Activated CD8-positive, alpha-beta memory T cell treated with anti-CD3 and anti-CD28 coated beads for 36 hours (primary cell): ENCODE results near the gene PAM16. TPM values are rescaled to one million over a fixed set of nuclear protein-coding genes. Genes with fewer than 3 reads are reported as not detected.
"Not testable (repeated sequence)": the region's sequence is repeated elsewhere in the genome, so short reads cannot be mapped to it uniquely, and the experiment has no call there.

Experiments
- CTCF ChIA-PET: fragments of 350-600 bp; sonication (Branson Sonifier 250); formaldehyde crosslinking; loops from one replicate; lab custom pipeline; 2021; ENCODE audit warnings: antibody characterized with exemption; lab: Charles Lee
- POLR2A ChIA-PET: fragments of 350-600 bp; sonication (Branson Sonifier 250); formaldehyde crosslinking; loops from one replicate; lab custom pipeline; 2021; ENCODE audit warnings: antibody characterized with exemption; lab: Charles Lee
- total RNA-seq, 2 experiments: library from RNA; stranded (reverse); gene quantifications; one replicate each; pipeline ENCODE4 v1.2.3, GENCODE V29; 2021

PAM16 gene
- total RNA-seq, 2 experiments from 2014 or later = 72.6 to 73.8 TPM

GRCh38 chr16:4345836-4346781, 5.0 kb downstream of the PAM16 start:
- ChIA-PET POLR2A (no interaction called here), CTCF (interaction anchor here (0.7 to 1.9 kb wide), 2 partner anchors 16 to 57 kb away, joined by 3 to 5 read pairs; no protein-coding TSS in a partner anchor)

GRCh38 chr16:4344983-4345835, 5.9 kb downstream of the PAM16 start:
- CTCF ChIA-PET = interaction anchor here (0.7 to 1.0 kb wide), 2 partner anchors 15 to 56 kb away, joined by 3 read pairs; no protein-coding TSS in a partner anchor
- POLR2A ChIA-PET = no interaction called here

GRCh38 chr16:4344300-4344982, 6.7 kb downstream of the PAM16 start:
- POLR2A ChIA-PET = not testable (repeated sequence)
- CTCF ChIA-PET = interaction anchor here (1.0 to 1.1 kb wide), 3 partner anchors 15 to 55 kb away, joined by 3 read pairs; no protein-coding TSS in a partner anchor

GRCh38 chr16:4342866-4343744, 8.0 kb downstream of the PAM16 start:
- ChIA-PET CTCF (interaction anchor here (1.0 to 1.1 kb wide), 2 partner anchors 14 to 34 kb away, joined by 3 read pairs; no protein-coding TSS in a partner anchor), POLR2A (no interaction called here)

GRCh38 chr16:4341250-4341649, 9.9 kb downstream of the PAM16 start:
- ChIA-PET CTCF (interaction anchor here (0.5 to 1.6 kb wide), 5 partner anchors 10 to 93 kb away, joined by 3 to 5 read pairs (median 3); partner anchors contain the start of gene TFAP4), POLR2A (no interaction called here)

GRCh38 chr16:4340443-4340842, 10.7 kb downstream of the PAM16 start:
- POLR2A ChIA-PET = no interaction called here
- CTCF ChIA-PET = interaction anchor here (1.0 to 1.6 kb wide), 5 partner anchors 9 to 67 kb away, joined by 3 to 5 read pairs (median 3); partner anchors contain the start of gene TFAP4

- ChIA-PET CTCF (interaction anchor here (1.3 to 1.5 kb wide), 2 partner anchors 12 to 14 kb away, joined by 3 to 4 read pairs; no protein-coding TSS in a partner anchor), POLR2A (no interaction called here)
Measured at GRCh38 chr16:4339909-4340308, 11.2 kb downstream of the PAM16 start.

GRCh38 chr16:4339455-4339854, 11.7 kb downstream of the PAM16 start:
- POLR2A ChIA-PET = no interaction called here
- CTCF ChIA-PET = interaction anchor here (1.1 to 1.5 kb wide), 2 partner anchors 9 to 13 kb away, joined by 3 read pairs; no protein-coding TSS in a partner anchor

- CTCF ChIA-PET = interaction anchor here (0.5 to 1.5 kb wide), 3 partner anchors 9 to 591 kb away, joined by 3 read pairs; no protein-coding TSS in a partner anchor
- POLR2A ChIA-PET = interaction anchor here (0.6 kb wide), 1 partner anchor 9 kb away, joined by 3 read pairs; no protein-coding TSS in a partner anchor
Measured at GRCh38 chr16:4338712-4339299, 12.3 kb downstream of the PAM16 start.

GRCh38 chr16:4338125-4338582, 13.0 kb downstream of the PAM16 start:
- CTCF ChIA-PET = interaction anchor here (0.5 to 1.1 kb wide), 2 partner anchors 8 to 592 kb away, joined by 3 read pairs; no protein-coding TSS in a partner anchor
- POLR2A ChIA-PET = interaction anchor here (0.6 kb wide), 1 partner anchor 10 kb away, joined by 3 read pairs; no protein-coding TSS in a partner anchor

GRCh38 chr16:4337540-4338088, 13.5 kb downstream of the PAM16 start:
- ChIA-PET CTCF (interaction anchor here (1.2 kb wide), 1 partner anchor 10 kb away, joined by 3 read pairs; no protein-coding TSS in a partner anchor), POLR2A (no interaction called here)

- ChIA-PET CTCF (interaction anchor here (1.2 kb wide), 1 partner anchor 9 kb away, joined by 3 read pairs; no protein-coding TSS in a partner anchor), POLR2A (no interaction called here)
Measured at GRCh38 chr16:4336701-4337539, 14.2 kb downstream of the PAM16 start.

- POLR2A ChIA-PET = no interaction called here
Measured at GRCh38 chr16:4334724-4335495, 16.2 kb downstream of the PAM16 start.

GRCh38 chr16:4333714-4334113, 17.4 kb downstream of the PAM16 start:
- POLR2A ChIA-PET = not testable (repeated sequence)
- CTCF ChIA-PET = interaction anchor here (1.3 kb wide), 1 partner anchor 9 kb away, joined by 4 read pairs; no protein-coding TSS in a partner anchor

More at GRCh38 chr16:4334724-4335495, 16.2 kb downstream of the PAM16 start:
- CTCF ChIA-PET = interaction anchor here (0.5 to 1.3 kb wide), 3 partner anchors 11 to 60 kb away, joined by 4 to 5 read pairs (median 5); no protein-coding TSS in a partner anchor

GRCh38 chr16:4333308-4333638, 17.8 kb downstream of the PAM16 start:
- ChIA-PET CTCF (interaction anchor here (0.5 to 6.0 kb wide), 5 partner anchors 24 to 1117 kb away, joined by 3 to 25 read pairs (median 4); no protein-coding TSS in a partner anchor), POLR2A (no interaction called here)
